22Rv1 (cell line): Measurements from ENCODE around the gene FRAS1.
"Not testable (repeated sequence)": the region's sequence is repeated elsewhere in the genome, so short reads cannot be mapped to it uniquely, and the experiment has no call there.

Experiments
- CTCF ChIP-seq: fragments of 450-650 bp; IDR thresholded peaks from 2 replicates; pipeline ENCODE4 v1.5.1; 2017; ENCODE audit warnings: mild to moderate bottlenecking
- ZFX ChIP-seq: fragments of 450-650 bp; IDR thresholded peaks from 2 replicates; pipeline ENCODE4 v1.6.1; 2017; ENCODE audit warnings: antibody characterized with exemption, borderline replicate concordance

GRCh38 chr4:78307263-78307662, 250.1 kb downstream of the FRAS1 start:
- TF ChIP-seq CTCF, ZFX: not testable (repeated sequence)
